HG02870 (cell line): ENCODE results near the gene DDAH1.

Source experiments
- ATAC-seq: cut with Tn5 transposase; IDR thresholded peaks from one replicate; pipeline ENCODE4 v1.9.1; 2021; ENCODE audit warnings: mild to moderate bottlenecking, moderate library complexity; ENCODE audit not compliant: unreplicated experiment

Gene DDAH1

GRCh38 chr1:85278853-85279314 lies 186.1 kb downstream of the DDAH1 start:
- ATAC-seq, result peak; percentile 27

DNA sequence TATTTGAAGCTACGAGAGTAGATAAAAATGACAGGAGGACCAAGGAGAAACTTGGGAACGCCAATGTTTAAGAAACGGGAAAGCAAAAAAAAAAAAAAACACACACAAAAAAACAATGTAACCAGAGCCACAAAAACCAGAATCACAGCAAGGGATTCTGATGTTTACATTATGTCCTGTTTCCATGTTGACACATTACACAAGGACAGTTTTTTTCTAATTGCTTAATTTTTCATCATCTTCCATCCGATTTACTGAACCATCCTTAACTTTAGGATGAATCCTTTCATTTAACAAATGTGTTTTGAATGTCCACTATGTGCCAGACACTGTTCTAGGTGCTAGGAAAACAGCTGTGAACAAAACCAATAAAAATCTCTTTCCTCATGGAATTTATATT lies 187.2 kb downstream of the DDAH1 start:
- ATAC-seq, result no peak

DNA sequence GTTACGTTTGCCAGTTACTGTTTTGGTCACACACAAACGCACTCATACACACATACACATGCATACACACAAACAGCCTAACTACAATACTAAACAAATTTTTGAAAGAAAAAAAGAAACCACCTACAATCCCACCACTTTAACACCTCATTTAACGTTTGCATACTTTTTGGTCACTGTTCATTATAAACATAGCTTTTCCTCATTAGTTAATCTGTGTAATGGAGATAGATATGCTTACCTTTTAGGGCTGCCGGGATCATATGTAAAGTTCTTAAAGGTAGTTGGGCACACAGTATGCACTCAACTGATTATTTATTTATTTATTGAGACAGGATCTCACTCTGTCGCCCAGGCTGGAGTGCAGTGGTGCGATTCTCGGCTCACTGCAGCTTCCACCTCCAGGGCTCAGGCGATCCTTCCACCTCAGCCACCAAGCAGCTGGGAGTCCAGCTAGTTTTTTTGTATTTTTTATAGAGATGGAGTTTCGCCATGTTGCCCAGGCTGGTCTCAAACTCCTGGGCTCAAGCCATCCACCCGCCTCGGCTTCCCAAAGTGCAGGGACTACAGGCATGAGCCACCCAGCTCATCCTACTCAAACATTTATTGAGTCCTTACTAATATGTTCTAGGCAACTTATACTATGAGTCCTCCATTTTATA lies 187.8 kb downstream of the DDAH1 start:
- no peak for ATAC-seq

GRCh38 chr1:85276215-85276977 lies 188.6 kb downstream of the DDAH1 start, which contains the start of gene BCL10:
BCL10 (minus strand) TSS chr1:85276632; CDS start chr1:85276352, 280 bp downstream.
- ATAC-seq, result peak; percentile 93

- ATAC-seq, result peak; percentile 22
Observed at GRCh38 chr1:85275701-85276214, 189.2 kb downstream of the DDAH1 start.

- no peak for ATAC-seq
Observed at GRCh38 chr1:85274969-85275453, 189.9 kb downstream of the DDAH1 start.

DNA sequence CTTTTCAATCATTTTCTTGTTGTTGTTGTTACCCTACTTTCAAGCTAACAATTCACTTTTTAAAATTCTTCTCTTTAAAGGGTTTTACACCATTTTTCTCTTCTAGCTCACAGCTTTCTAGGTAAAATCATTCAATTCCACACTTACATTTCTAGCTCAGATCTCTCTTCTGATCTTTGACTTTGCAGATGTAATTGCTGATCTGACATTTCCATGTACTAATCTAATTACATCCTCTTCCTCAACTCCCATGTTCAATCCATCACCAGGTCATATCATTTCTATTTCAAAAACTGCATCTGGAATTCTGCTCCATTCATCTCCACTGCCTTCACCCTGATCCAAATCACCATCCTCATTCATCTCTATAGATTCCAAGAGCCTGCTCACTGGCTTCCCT lies 191.6 kb downstream of the DDAH1 start:
- ATAC-seq, result no peak

DNA sequence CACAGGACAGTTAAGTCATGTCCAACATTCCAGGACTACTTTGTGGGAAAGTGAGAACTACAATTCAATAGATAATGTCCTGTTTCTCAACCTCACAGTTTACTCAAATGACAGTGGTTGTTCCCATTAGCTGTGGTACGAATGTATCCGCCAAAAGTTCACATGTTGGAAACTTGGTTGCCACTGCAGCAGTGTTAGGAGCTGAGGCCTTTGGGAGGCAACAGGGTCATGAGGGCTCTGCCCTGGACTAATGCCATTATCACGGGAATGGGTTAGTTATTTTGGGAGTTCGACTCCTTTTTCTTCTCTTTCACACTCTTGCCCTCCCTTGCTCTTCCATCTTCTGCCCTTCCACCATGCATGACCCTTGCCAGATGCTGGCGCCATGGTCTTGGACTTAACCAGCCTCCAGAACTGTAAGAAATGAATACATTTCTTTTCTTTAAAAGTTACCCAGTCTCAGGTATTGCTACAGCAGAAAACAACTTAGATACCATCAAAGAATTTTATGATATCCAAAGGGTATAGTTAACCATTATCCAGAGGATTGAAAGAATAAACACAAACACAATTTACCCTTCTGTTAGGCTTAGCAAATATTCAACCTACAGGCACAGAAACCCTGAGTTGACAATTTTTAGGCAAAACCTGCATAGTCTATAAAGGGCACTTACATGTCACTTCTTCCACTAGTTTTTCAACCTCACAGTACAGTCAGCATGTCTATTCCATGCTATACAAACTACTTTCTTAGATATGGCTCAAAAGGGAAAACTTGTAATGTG lies 196.0 kb downstream of the DDAH1 start:
- no peak for ATAC-seq
